Fibroblast of skin of left biceps (primary cell): ENCODE data around the gene IST1.
"Not testable (repeated sequence)": the region's sequence is repeated elsewhere in the genome, so short reads cannot be mapped to it uniquely, and the experiment has no call there.

ENCODE experiments used
- DNase-seq, 2 experiments: peaks; one replicate each; pipeline ENCODE4 v3.0.0-alpha.2; 2013; ENCODE audit warnings: low read depth in 2 of 2

The IST1 gene

DNA sequence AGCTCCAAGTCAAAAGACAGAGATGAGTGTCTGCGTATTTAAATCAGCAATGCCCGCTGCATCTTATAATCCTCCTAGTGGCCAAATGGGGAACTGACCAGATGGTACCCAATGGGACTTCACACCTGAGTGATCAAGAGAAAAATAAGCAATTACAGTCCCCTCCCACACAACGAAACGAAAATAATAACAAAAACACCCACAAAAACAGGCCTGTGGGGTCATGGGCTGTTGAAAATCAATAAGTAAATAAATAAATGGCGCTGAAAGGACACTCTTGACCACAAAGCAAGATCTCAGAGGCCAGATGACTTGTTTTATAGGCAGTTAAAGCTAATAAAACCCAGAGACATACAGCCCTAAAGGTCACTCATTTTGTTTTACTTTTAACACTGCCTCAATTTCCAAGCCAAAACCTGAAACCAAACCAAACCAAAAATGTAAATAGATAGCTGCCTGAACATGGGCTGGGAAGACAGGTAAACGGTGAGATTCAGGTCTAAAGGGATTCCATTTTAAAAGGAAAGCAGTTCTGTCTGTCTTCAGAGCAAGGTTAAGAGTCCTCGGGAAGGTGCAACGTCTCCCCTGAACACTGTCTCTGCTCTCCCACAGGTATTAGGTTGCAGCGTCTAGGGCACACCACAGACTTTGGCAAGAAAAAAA lies 12.7 kb upstream of the IST1 start:
- no peak for DNase-seq

DNA sequence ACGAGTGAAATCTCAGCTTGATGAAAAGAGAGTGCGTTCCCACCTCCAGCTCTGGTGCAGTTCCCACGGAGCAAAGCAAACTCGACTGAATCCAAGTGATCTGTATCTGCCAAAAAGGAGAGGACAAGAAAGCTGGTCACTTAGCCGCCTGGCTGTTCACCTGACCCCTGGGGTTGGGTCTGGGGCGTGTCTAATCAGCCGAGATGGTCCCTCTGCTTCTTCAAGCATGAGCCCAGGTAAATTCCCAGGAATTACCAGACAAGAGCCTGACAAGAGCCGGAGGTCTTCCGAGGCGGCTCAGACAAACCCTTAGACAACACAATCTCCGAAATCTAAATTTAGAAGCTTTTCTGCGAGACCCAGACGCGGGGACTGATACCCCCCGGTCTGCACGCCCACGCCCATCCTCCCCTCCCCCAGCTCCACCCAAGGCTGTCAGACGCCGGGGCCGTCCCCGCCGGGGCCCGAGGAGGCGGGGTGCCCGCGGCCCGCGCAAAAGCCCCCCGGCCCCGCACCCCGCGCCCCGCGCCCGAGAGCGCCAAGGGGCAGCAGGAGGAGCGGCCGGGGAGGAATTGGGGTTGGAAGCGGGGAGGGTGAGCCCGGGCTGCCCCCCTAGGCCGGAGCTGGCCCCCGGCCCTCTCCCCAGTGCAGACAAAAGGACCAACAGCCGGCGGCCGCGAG lies 12.0 kb upstream of the IST1 start:
- no peak for DNase-seq

DNA sequence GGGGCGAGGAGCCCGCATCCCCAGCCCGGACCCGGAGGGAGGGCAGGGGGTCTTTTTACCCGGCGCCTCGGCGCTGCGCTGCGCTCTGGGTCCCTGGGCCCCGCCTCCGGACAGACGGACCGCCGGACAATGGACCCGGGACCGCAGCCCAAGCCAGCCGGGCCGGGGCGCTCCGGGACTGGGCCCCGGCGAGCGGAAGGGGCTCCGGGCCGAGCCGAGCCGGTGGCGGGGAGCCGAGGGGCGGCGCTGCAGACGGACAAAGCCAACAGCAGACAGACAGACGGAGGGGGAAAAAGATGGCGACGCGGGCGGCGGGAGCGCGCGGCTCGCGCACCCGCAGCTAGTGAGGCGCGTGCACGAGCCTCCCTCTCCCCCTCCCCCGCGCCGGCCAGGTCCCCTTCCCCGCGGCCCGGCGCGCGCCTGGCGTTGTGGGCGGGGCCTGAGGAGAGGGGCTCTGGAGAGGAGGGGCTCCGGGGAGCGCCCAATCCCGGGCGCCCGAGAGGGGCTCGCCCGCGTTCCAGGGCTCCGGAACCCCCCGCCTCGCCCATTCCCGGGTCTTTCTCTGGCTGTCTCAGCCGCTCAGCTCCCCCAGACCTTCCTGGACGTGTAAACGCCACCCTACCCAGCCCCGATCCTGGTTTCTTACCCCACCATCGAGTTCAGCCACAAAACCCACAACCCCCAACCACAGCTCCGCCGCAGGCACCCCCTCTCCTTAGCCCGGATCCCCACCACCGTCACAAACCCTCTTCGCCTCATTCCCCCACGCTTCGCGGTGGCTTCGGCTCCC lies 11.3 kb upstream of the IST1 start, which contains the start of gene ZNF821:
Gene ZNF821 (minus strand): TSS at position 334 of the 790 bp plus-strand sequence. CDS start 4,236 bp downstream, outside the sequence.
- DNase-seq, result peak in 1 of 2 experiments; percentile 57

DNA sequence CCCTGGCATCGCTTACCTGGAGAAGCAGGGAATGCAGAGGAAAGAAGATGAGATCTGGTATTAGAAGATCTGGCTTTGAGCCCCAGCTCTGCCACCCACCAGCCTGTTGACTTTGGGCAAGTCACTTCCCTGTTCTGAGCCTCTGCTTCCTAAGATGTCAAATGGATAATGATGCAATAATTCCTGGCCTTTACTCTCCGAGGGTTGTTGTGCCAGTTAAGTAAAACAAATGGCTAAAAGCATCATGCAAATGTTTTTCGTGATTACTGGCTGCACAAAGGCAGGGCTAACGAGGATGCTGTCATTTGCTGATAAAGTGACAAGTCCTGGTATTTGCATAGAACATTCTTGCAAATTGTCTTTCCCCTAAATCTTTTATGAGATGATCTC lies 10.1 kb upstream of the IST1 start:
- no peak for DNase-seq

DNA sequence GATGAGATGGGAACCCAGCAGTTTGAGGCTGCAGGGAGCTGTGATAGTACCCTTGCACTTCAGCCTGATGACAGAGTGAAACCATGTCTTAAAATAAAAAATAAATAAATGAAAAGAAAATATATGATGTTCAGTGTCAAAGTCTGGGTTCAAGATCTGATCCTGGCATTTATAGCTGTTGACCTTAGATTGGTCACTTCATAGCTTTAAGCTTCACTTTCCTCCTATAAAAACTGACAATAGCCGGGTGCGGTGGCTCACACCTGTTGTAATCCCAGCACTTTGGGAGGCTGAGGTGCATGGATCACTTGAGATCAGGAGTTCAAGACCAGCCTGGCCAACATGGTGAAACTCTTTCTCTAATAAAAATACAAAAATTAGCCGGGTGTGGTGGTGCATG lies 6.2 kb upstream of the IST1 start:
- no peak for DNase-seq

DNA sequence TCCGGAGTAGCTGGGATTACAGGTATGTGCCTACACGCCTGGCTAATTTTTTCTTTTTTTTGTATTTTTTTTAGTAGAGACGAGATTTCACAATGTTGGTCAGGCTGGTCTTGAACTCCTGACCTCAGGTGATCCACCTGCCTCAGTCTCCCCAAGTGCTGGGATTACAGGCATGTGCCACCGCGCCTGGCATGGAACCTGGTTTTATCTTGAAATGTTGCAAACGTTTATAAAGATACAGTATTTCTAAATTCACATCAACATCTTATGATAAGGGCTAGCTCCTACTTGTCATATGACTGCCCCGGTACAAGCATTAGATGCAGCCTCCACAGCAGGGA lies 1.5 kb upstream of the IST1 start:
- DNase-seq, result no peak

DNA sequence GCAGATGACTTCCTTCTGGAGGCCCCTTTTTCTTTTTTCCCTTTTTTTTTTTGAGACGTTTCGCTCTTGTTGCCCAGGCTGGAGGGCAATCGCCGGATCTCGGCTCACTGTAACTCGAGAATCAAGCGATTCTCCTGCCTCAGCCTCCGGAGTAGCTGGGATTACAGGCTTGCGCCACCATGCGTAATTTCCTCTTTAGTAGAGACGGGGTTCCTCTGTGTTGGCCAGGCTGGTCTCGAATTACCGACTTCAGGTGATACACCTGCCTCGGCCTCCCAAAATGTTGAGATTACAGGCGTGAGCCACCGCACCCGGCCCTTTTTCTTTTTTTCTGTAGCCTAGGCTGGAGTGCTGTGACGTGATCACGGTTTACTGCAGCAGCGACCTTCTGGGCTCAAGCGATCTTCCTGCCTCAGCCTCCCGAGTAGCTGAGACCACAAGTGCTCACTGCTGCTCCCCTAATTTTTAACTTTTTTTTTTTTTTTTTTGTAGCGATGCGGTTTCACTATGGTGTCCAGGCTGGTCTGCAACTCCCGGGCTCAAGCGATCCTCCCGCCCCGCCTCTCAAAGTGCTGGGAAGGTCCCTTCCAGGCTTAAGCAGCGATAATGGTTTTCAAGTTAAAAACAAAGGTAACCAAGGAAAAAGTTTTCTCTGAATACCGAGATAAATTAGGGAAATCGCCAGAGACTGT lies 956 bp upstream of the IST1 start:
- DNase-seq, result no peak

DNA sequence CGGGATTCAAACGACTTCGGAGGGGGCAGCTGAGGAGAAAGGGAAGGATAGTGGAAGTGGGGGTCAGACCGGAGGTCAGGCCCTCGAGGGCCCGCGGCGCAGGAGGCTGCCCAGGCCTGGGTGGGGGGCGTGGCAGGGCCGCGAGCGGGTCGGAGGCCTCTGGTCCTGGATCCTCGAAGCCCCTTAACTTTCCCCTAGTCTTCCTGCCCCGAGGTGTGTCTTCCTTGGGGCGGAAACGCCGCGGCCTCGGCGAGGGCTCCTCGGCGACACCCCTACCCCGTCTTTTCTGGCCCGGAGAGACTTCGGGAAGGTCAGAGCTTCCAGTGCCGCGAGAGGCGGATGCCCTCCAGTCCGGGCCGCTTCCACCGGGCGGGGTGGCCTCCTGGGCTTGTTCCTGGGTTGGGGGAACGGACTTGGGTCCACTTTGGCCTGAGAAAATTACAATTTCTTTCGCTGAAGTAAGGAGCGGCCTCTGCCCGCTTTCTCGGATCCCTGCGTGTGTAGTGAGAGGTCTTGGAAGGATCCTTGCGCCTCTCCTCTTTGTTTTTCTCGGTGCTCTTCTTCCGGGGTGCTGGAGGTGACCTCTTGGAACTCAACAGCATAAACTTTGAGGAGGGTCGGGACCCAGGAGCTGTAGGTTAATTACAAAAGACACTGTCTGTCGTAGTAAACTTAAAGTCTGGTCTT lies 491 bp downstream of the IST1 start:
- no peak for DNase-seq

DNA sequence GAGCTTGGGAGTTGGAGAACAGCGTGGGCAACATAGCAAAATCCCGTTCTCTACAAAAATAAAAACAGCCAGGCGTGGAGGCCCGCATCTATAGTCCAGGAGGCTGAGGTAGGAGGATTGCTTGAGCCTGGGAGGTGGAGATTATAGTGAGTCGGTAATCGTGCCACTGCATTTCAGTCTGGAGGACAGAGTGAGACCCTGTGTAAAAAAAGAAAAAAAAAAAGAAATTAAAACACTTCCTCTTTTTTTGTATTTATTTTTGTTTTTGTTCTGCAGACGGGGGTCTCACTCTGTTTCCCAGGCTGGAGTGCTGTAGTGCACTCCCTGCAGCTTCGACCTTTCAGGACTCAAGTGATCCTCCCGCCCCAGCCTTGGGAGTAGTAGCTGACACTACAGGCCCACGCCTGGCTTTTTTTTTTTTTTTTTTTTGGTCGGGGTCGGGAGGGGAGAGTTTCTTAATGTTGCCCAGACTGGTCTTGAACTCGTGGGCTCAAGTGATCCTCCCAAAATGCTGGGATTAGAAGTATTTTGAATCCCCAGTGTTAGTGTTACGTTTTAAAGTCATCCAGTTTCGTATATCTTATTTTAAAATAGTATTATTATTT lies 1.5 kb downstream of the IST1 start:
- DNase-seq, result no peak

DNA sequence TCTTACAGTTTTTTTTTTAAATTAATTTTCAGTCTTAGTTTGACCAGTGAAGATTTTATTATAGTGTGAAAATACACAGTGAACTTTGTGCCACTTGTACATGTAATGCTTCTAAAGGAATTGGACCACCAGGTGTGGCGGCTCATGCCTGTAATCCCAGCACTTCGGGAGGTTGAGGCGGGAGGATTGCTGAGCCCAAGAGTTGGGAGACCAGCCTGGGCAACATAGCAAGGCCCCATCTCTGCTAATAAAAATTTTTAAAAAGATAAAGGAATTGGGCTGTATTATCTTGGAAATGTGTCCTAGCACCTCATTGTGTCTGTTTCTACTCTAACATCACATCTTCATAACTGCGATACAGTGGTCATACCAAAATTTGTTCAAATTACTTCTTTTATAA lies 3.8 kb downstream of the IST1 start:
- DNase-seq, result no peak

DNA sequence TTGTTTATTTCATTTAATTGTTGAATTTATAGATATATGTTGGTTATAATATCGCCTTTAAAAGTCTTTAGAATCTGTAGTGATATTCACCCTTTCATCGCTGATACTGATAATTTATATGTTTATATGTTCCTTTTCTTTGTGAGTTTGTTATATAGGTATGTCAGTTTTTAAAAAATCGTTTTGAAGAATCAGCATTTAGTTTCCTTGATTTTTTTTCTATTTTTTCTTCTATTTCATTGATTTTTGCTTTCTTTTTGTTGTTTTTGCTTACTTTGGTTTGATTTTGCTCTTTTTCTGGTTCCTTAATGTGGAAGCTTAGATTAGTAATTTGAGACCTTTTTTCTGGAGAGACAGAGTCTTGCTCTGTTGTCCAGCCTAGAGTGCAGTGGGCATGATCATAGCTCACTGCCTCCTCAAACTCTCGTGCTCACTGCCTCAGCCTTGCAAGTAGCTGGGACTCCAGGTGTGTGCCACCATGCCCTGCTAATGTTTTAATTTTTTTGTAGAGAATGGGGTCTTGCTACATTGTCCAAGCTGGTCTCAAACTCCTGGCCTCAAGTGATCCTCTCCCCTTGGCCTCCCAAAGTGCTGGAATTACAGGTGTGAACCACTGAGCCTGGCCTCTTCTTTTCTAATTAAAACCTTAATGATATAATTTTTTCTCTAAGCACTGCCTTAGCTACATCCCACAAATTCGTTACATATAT lies 7.5 kb downstream of the IST1 start:
- DNase-seq, result no peak

DNA sequence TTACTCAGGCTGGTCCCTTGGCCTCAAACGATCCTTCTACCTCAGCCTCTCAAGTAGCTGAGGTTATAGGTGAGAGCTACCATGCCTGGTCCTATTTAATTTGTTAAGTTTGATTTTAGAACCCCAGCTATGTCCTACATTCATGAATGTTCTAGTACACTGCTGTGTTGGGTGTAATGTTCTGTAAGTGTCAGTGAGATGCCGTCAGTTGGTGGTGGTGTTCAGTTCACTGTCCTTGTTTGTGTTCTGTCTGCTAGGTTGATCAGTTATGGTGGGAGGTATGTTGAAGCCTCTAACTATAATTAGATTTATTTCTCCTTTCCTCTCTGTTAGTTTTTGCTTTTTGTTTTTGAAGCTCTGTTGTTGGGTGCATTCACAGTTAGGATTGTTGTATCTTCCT lies 8.3 kb downstream of the IST1 start:
- DNase-seq, result no peak

DNA sequence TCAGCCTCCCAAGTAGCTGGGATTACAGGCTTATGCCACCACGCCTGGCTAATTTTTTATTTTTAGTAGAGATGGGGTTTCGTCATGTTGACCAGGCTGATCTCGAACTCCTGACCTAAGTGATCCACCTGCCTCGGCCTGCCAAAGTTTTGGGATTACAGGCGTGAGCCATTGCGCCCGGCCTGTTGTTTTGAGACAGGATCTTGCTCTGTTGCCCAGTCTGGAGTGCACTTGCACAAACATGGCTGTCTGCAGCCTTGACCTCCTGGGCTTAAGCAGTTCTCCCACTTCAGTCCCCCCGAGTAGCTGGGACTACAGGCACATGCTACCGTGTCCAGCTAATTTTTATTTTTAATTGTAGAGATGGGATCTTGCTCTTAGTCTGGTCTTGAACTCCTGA lies 8.9 kb downstream of the IST1 start:
- DNase-seq, result no peak

DNA sequence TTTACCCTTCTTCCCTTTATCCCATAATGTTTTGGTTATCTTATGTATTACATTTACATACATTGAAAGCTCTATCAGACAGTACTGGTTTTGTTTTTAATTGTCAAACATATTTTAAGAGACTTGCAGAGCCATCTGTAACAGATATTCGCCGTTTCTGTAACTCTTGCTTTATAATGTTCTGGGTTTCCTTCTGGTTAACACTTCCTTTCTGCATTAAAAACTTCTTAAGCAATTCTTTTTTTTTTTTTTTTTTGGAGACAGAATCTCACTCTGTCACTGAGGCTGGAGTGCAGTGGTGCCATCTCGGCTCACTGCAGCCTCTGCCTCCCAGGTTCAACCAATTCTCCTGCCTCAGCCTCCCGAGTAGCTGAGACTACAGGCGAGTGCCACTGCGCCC lies 10.4 kb downstream of the IST1 start:
- not testable (repeated sequence) for DNase-seq

DNA sequence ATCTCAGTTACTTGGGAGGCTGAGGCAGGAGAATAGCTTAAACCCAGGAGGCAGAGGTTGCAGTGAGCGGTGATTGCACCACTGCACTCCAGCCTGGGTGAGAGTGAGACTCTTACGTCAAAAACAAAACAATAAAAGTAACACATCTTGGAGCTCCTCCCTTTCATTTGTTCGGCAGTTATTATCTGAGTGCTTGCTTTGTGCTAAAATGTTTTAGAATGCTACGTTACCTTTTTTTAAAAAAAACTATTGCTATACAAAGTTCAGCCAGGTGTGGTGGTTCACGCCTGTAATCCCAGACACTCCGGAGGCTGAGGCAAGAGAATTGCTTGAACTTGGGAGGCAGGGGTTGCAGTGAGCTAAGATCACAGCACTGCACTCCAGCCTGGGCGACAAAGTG lies 15.8 kb downstream of the IST1 start:
- DNase-seq, result no peak

DNA sequence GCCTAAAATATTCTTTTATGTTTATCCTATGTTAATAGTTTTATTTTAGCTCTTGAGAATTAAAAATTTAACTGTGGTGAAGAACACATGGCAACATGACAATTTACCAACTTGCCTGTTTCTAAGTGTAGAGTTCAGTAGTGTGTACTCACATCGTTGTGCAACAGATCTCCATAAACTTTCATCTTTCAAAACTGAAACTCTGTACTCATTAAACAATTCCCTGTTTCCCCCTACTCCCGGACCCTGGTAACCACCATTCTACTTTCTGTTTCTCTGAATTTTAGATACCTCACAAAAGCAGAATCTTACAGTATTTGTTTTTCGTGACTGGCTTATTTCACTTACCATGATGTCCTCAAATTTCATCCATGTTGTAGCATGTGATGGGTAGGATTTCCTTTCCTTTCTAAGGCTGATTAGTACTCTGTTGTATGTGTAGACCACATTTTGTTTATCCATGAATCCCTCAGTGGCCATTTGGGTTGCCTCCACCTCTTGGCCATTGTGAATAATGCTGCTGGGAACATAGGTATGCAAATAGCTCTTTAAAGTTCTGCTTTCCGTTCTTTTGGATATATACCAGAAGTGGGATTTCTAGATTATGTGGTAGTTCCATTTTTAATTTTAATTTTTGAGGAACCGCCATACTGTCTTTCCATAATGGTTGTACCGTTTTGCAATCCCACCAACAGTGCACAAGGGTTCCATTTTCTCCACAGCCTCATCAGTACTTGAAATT lies 17.4 kb downstream of the IST1 start:
- no peak for DNase-seq

DNA sequence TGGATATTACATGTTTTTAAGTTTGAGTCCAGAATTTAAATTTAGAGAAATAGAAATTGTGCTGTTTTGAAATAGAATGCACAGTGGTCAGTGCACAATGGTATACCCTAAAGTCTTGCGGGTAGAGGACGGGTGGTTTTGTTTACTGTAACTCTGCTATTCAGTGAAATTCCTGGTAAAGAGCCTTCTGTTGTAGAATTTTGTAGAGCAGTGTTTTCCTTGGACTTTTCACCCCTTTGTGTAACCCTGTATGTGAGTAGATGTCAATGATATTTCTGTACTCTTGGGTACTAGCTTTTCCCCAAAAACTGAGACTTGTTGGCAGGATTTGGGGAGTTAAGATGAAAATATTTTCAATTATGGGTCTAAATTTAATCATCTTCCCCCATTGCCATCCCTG lies 19.5 kb downstream of the IST1 start:
- DNase-seq, result no peak

DNA sequence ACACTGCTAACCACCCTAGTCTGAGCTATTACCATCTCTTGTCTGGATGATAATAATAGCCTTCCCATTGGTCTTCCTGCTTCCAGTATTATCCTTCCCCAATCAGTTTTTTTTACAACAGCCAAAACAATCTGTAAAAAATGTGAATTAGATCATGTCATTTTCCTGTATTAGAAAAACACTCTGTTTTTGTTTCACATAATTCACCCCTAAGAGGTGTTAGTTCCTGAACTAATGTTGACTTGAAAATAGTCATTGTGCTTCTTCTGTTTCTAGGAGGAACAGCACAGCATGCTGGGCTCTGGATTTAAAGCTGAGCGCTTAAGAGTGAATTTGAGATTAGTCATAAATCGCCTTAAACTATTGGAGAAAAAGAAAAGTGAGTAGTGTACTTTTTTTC lies 20.0 kb downstream of the IST1 start:
- DNase-seq, result no peak

DNA sequence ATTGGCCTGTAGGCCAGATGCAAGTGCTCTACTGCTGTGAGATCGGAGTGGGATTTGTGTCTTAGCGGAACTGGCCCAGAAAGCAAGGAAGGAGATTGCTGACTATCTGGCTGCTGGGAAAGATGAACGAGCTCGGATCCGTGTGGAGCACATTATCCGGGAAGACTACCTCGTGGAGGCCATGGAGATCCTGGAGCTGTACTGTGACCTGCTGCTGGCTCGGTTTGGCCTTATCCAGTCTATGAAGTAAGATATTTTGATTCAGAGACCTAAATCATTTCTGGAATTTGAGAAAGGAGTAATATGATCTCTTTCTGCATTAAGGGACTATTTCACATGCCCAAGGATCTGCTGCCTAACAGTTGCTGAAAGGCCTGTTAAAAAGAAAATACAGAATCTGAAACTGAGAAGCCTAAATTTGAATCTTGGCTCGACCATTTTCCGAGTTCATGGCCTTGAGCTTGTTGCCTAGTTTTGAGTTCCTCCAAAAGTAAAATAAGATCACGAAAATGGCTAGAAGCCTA lies 21.1 kb downstream of the IST1 start:
- DNase-seq, result no peak

DNA sequence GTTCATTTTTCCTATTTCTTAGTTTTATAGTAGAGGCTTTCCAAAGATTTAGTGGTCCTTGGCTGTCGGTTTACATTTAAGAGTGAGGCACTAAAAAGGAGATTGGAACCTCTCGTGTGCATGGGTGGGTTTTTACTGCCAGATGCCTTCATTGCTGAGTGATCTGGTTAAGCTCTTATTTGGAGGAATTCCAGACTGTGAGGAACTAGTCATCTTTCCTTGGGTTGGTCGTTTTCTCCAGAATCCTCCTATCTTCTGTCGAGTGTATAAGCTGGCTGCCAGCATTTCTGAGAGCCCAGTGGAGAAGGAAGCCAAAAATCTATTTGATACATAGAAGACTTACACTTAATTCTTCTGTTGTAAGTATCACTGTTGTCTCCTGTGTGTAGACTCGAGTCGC lies 22.6 kb downstream of the IST1 start:
- DNase-seq, result no peak
